Measurements from ENCODE around the gene CDH6. TPM values are rescaled to one million over a fixed set of nuclear protein-coding genes. Genes with fewer than 3 reads are reported as not detected.

The CDH6 gene
- total and polyA plus RNA-seq, 2 donors (not counting 1 experiment from before 2014, with no cell fraction given) = not detected

DNA sequence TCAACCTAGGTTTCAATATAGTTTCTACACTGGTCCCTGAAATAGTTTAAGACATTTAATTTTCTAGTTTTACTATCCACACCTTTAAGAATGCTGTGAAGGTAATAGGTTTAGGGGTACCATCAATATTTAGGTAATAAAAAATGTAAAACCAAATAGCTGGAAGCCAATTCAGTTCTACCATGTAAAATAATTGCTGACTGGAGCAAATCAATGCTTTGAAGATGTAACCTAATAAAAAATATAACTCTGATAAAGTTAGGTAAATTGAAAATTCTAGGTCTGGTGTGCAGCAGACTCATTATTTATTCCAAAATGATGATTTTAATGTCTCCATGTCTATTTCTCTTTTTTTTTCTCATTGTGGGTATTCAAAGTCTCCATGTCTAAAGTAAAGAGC, 21.8 kb downstream of the CDH6 start:
- H3K79me2 ChIP-seq (ENCODE audit: control insufficient read depth, insufficient read depth, low read length) = no peaks in the 10 kb centered on the region
- Mint-ChIP-seq H3K4me1 (no peaks in the 10 kb centered on the region), H3K4me3 (no peak overlapping the region), H3K27me3 (no peaks in the 10 kb centered on the region), H3K27ac (no peak overlapping the region), H3K9me3 (ENCODE audit: insufficient read depth) (no peaks in the 10 kb centered on the region)
- H3K4me1 ChIP-seq (ENCODE audit: control insufficient read depth in 2 of 2, insufficient read depth in 2 of 2, low read length in 2 of 2) = no peaks in the 10 kb centered on the region
- no peaks in the 10 kb centered on the region for H3K9me3 ChIP-seq (ENCODE audit: control extremely low read depth in 1 of 3, control insufficient read depth in 2 of 3, insufficient read depth in 1 of 3, low read length in 2 of 3)
- no peak for TF ChIP-seq EZH2 (IDR thresholded peaks at IDR 0.05; ENCODE audit: borderline replicate concordance, insufficient read depth, low read depth, low read length, poor library complexity, severe bottlenecking)
- TF ChIP-seq, protein P1, sequence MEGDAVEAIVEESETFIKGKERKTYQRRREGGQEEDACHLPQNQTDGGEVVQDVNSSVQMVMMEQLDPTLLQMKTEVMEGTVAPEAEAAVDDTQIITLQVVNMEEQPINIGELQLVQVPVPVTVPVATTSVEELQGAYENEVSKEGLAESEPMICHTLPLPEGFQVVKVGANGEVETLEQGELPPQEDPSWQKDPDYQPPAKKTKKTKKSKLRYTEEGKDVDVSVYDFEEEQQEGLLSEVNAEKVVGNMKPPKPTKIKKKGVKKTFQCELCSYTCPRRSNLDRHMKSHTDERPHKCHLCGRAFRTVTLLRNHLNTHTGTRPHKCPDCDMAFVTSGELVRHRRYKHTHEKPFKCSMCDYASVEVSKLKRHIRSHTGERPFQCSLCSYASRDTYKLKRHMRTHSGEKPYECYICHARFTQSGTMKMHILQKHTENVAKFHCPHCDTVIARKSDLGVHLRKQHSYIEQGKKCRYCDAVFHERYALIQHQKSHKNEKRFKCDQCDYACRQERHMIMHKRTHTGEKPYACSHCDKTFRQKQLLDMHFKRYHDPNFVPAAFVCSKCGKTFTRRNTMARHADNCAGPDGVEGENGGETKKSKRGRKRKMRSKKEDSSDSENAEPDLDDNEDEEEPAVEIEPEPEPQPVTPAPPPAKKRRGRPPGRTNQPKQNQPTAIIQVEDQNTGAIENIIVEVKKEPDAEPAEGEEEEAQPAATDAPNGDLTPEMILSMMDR (IDR thresholded peaks at IDR 0.05) = no peak
- H3K27ac ChIP-seq (ENCODE audit: low read length in 2 of 2) = no peak overlapping the region
- no peaks in the 10 kb centered on the region for H3K27me3 ChIP-seq (replicated peaks in 1 of 4; ENCODE audit: control extremely low read depth in 1 of 4, control insufficient read depth in 3 of 4, insufficient read depth in 4 of 4, low read length in 3 of 4)
- POLR2A ChIA-PET = no interaction called here
- ATAC-seq (ENCODE audit: low read depth) (no peak), DNase-seq (no peak)
- no peak overlapping the region for H3K4me2 ChIP-seq (replicated peaks; ENCODE audit: low read depth, low read length, poor library complexity, severe bottlenecking)
- H3K9ac ChIP-seq (ENCODE audit: low read length) = no peak overlapping the region
- H4K20me1 ChIP-seq (ENCODE audit: control insufficient read depth, insufficient read depth, low read length, poor library complexity, severe bottlenecking) = no peaks in the 10 kb centered on the region
- no peak overlapping the region for H2AFZ ChIP-seq (ENCODE audit: insufficient read depth, low read depth, low read length, poor library complexity, severe bottlenecking)
- H3K4me3 ChIP-seq (ENCODE audit: control extremely low read depth in 1 of 5, extremely low read depth in 1 of 5, insufficient read depth in 1 of 5, low read depth in 2 of 5, low read length in 4 of 5) = no peak overlapping the region
- no peaks in the 10 kb centered on the region for H3K36me3 ChIP-seq (replicated peaks in 1 of 2; ENCODE audit: control extremely low read depth in 1 of 2, control insufficient read depth in 1 of 2, extremely low read depth in 1 of 2, insufficient read depth in 2 of 2, low read length in 1 of 2)
- CTCF ChIA-PET = no interaction called here
- intact Hi-C loops (cut with micrococcal nuclease) = no loop called here

DNA sequence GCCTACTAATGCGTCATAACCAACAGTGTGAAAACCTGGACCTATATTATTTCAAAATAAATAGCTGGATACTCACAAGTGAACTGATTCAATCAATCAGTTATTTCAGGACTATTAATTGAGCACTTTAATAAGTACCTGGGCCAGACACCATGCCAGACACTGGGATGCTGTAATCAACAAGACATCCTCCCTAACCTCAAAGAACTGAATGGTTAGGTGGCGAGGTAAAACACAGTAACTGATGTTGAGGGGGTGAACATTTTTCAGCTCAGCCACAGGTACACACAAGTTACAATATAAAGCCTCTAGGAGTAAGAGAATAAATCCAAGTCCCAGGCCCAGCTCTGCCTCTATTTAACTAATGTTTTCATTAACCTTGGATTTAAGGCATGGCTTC, 24.0 kb downstream of the CDH6 start:
- Histone ChIP-seq H3K27ac (ENCODE audit: low read length in 2 of 2) (no peak overlapping the region), H3K4me3 (ENCODE audit: control extremely low read depth in 1 of 5, extremely low read depth in 1 of 5, insufficient read depth in 1 of 5, low read depth in 2 of 5, low read length in 4 of 5) (no peak overlapping the region), H3K9ac (ENCODE audit: low read length) (no peak overlapping the region), H3K36me3 (replicated peaks in 1 of 2; ENCODE audit: control extremely low read depth in 1 of 2, control insufficient read depth in 1 of 2, extremely low read depth in 1 of 2, insufficient read depth in 2 of 2, low read length in 1 of 2) (no peaks in the 10 kb centered on the region), H2AFZ (ENCODE audit: insufficient read depth, low read depth, low read length, poor library complexity, severe bottlenecking) (no peak overlapping the region), H3K4me1 (ENCODE audit: control insufficient read depth in 2 of 2, insufficient read depth in 2 of 2, low read length in 2 of 2) (no peaks in the 10 kb centered on the region), H3K27me3 (replicated peaks in 1 of 4; ENCODE audit: control extremely low read depth in 1 of 4, control insufficient read depth in 3 of 4, insufficient read depth in 4 of 4, low read length in 3 of 4) (no peaks in the 10 kb centered on the region), H3K9me3 (ENCODE audit: control extremely low read depth in 1 of 3, control insufficient read depth in 2 of 3, insufficient read depth in 1 of 3, low read length in 2 of 3) (no peaks in the 10 kb centered on the region), H3K79me2 (ENCODE audit: control insufficient read depth, insufficient read depth, low read length) (no peaks in the 10 kb centered on the region), H3K4me2 (replicated peaks; ENCODE audit: low read depth, low read length, poor library complexity, severe bottlenecking) (no peak overlapping the region), H4K20me1 (ENCODE audit: control insufficient read depth, insufficient read depth, low read length, poor library complexity, severe bottlenecking) (no peaks in the 10 kb centered on the region)
- TF ChIP-seq, protein P1 (IDR thresholded peaks at IDR 0.05) = no peak
- TF ChIP-seq EZH2 (IDR thresholded peaks at IDR 0.05; ENCODE audit: borderline replicate concordance, insufficient read depth, low read depth, low read length, poor library complexity, severe bottlenecking) = no peak
- no peaks in the 10 kb centered on the region for H3K9me3 Mint-ChIP-seq (ENCODE audit: insufficient read depth)
- H3K4me3 Mint-ChIP-seq = no peak overlapping the region
- no peak overlapping the region for H3K27ac Mint-ChIP-seq
- DNase-seq (no peak), ATAC-seq (ENCODE audit: low read depth) (no peak)
- no peaks in the 10 kb centered on the region for H3K4me1 Mint-ChIP-seq
- CTCF ChIA-PET = interaction anchor here (1.5 kb wide), 1 partner anchor 15 kb away, joined by 3 read pairs; no protein-coding TSS in a partner anchor
- no CpG with 5 or more reads among the region's 2 CpGs for WGBS (ENCODE audit: insufficient coverage)
- intact Hi-C loops (cut with micrococcal nuclease) = no loop called here
- POLR2A ChIA-PET = no interaction called here
- no peaks in the 10 kb centered on the region for H3K27me3 Mint-ChIP-seq

Measured in B cell (primary cell).